Left ventricle myocardium inferior (tissue), 1 donor: Measurements from ENCODE around the gene EPHA8. TPM values are rescaled to one million over a fixed set of nuclear protein-coding genes. Genes with fewer than 3 reads are reported as not detected.

Experiments
- DNase-seq: peaks from one replicate; pipeline ENCODE4 v3.0.0-alpha.2; 2020
- H3K27ac ChIP-seq: fragments of 200-600 bp; replicated peaks from 2 replicates; pipeline ENCODE4 v1.8.0; 2021
- H3K27me3 ChIP-seq: fragments of 200-600 bp; 2 replicates; pipeline ENCODE4 v1.8.0; 2021; ENCODE audit warnings: low read depth
- H3K36me3 ChIP-seq: fragments of 200-600 bp; 2 replicates; pipeline ENCODE4 v1.8.0; 2021
- H3K4me1 ChIP-seq: fragments of 200-600 bp; 2 replicates; pipeline ENCODE4 v1.8.0; 2021
- H3K4me3 ChIP-seq: fragments of 200-600 bp; 2 replicates; pipeline ENCODE4 v1.8.0; 2021; ENCODE audit warnings: mild to moderate bottlenecking, moderate library complexity
- H3K9me3 ChIP-seq: fragments of 200-600 bp; replicated peaks from 2 replicates; pipeline ENCODE4 v1.8.0; 2021
- intact Hi-C: fragments of 100-400 bp; cut with micrococcal nuclease; formaldehyde crosslinking; loops from one replicate; pipeline ENCODE4 v1.11.0; 2022
- total RNA-seq: library from RNA; stranded (reverse); fragmentation: NEBNext Ultra II Directional; extraction: Animal tissue kit (Norgen Biotek cat#: 25700); gene quantifications from one replicate; pipeline ENCODE4 v1.2.1, GENCODE V29; 2021
- TF ChIP-seq, protein P1 (sequence below): fragments of 200-600 bp; IDR thresholded peaks from 2 replicates; pipeline ENCODE4 v1.8.0; 2021; ENCODE audit warnings: antibody characterized with exemption, mild to moderate bottlenecking, borderline replicate concordance
- donor health status: DM: no; HTN: yes; CAD: no; lungs with severe emphysema.

Gene EPHA8
- total RNA-seq, 1 donor from 2014 or later: not detected

DNA sequence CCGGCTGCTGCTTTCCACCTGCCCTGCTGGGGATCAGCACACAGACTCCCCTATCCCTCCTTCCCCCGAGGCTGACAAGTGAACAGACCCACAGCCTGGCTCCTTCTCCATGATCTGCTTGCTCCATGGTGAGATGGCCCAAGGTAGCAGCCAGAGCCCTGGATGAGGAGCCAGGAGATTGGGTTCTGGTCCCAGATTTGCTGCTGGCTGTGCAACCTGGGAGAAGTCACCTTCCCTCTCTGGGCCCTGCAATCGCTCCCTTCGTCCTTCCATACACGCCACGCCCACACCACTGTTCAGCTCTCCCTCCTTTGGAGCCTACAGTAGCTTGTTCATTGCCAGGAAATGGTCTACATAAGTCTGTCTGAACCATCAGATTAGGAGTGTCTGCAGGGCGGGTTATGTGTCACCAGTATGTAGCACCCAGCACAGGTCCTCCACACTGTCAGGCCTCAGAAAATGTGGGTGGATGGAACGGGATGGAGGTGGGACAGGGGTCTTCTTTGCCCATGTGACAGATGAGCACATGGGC is 9.2 kb upstream of the EPHA8 start:
- no peaks in the 10 kb centered on the region for H3K9me3 ChIP-seq
- H3K4me1 ChIP-seq: no peaks in the 10 kb centered on the region
- H3K27me3 ChIP-seq: peaks cover 99% of the 10 kb centered on the region
- no peaks in the 10 kb centered on the region for H3K36me3 ChIP-seq
- TF ChIP-seq, protein P1, sequence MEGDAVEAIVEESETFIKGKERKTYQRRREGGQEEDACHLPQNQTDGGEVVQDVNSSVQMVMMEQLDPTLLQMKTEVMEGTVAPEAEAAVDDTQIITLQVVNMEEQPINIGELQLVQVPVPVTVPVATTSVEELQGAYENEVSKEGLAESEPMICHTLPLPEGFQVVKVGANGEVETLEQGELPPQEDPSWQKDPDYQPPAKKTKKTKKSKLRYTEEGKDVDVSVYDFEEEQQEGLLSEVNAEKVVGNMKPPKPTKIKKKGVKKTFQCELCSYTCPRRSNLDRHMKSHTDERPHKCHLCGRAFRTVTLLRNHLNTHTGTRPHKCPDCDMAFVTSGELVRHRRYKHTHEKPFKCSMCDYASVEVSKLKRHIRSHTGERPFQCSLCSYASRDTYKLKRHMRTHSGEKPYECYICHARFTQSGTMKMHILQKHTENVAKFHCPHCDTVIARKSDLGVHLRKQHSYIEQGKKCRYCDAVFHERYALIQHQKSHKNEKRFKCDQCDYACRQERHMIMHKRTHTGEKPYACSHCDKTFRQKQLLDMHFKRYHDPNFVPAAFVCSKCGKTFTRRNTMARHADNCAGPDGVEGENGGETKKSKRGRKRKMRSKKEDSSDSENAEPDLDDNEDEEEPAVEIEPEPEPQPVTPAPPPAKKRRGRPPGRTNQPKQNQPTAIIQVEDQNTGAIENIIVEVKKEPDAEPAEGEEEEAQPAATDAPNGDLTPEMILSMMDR: no peak
- no peak for DNase-seq
- no peak overlapping the region for H3K27ac ChIP-seq
- intact Hi-C loops: no loop called here
- H3K4me3 ChIP-seq: no peak overlapping the region

- TF ChIP-seq, protein P1: no peak
- intact Hi-C loops: no loop called here
- H3K27ac ChIP-seq: no peak overlapping the region
- no peak overlapping the region for H3K4me3 ChIP-seq
- H3K9me3 ChIP-seq: no peaks in the 10 kb centered on the region
- DNase-seq: no peak
- peaks cover 99% of the 10 kb centered on the region for H3K27me3 ChIP-seq
- H3K4me1 ChIP-seq: no peaks in the 10 kb centered on the region
- no peaks in the 10 kb centered on the region for H3K36me3 ChIP-seq
These were observed 8.0 kb upstream of the EPHA8 start for GRCh38 chr1:22555371-22555656.

DNA sequence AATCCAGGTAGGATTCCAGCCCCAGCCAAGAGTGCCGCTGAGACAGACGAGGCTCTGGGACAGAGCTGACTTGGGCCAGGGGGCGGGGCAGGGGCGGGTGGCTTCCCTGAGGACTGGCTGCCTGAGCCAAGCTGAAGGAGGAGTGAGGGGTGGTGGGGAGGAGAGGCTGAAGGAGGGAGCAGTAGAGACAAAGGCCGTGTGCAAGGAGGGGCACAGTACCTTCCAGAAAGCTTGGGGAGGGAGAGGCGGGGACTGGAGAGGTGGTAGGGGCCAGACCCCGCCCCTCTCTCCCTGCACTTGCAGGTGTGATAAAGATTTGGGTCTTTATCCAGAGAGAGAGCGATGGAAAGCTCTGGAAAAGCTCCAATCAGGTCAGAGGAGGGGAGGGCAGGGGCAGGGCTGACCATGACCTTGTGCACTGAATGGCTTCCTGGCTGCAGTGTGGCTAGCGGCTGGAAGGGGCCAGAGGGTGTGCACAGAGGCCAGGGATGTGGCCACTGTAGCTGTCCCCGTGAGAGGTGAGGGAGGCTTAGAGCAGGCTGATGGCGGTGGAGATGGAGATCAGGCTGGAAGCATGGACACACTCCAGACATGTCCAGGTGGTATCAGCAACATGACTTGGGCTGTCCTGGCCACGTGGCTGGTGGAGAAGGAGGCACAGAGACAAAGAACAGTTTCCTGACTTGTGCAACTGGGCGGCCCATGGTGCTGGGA is 6.7 kb upstream of the EPHA8 start:
- Histone ChIP-seq H3K4me1 (no peaks in the 10 kb centered on the region), H3K27me3 (peaks cover 99% of the 10 kb centered on the region), H3K36me3 (no peaks in the 10 kb centered on the region), H3K27ac (no peak overlapping the region), H3K4me3 (no peak overlapping the region), H3K9me3 (no peaks in the 10 kb centered on the region)
- intact Hi-C loops: no loop called here
- TF ChIP-seq, protein P1: no peak
- no peak for DNase-seq

DNA sequence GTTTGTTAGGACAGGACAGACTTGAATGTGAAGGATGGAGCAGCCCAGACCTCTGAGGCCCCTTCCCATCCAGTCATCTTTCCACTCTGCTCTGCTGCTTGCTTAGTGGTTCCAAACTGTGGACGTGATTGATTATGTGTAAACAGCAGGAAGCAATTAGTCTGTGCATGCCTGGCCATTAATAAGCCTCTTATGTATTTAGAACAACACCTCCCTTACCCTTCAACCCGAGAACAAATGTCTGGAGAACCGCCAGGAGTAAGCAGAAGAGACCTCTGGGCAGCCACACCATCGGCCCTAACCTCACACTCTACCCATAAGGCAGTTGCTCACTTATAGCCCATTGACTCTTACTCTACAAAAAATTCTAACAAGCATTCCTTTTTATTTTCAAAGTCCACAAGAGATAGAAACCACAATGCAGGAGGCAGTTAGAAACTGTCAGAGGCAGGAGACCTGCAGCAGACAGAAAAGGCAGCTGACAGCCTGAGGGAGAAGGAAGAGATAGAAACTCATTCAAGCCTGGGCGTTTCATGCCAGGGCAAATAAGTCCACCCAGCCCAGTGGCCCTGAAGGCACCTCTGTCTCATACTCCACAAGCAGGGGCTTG is 5.8 kb upstream of the EPHA8 start:
- DNase-seq: no peak
- H3K4me1 ChIP-seq: no peaks in the 10 kb centered on the region
- H3K27me3 ChIP-seq: peaks cover 99% of the 10 kb centered on the region
- H3K9me3 ChIP-seq: no peaks in the 10 kb centered on the region
- no peak overlapping the region for H3K27ac ChIP-seq
- H3K36me3 ChIP-seq: no peaks in the 10 kb centered on the region
- TF ChIP-seq, protein P1: no peak
- H3K4me3 ChIP-seq: no peak overlapping the region
- intact Hi-C loops: no loop called here

DNA sequence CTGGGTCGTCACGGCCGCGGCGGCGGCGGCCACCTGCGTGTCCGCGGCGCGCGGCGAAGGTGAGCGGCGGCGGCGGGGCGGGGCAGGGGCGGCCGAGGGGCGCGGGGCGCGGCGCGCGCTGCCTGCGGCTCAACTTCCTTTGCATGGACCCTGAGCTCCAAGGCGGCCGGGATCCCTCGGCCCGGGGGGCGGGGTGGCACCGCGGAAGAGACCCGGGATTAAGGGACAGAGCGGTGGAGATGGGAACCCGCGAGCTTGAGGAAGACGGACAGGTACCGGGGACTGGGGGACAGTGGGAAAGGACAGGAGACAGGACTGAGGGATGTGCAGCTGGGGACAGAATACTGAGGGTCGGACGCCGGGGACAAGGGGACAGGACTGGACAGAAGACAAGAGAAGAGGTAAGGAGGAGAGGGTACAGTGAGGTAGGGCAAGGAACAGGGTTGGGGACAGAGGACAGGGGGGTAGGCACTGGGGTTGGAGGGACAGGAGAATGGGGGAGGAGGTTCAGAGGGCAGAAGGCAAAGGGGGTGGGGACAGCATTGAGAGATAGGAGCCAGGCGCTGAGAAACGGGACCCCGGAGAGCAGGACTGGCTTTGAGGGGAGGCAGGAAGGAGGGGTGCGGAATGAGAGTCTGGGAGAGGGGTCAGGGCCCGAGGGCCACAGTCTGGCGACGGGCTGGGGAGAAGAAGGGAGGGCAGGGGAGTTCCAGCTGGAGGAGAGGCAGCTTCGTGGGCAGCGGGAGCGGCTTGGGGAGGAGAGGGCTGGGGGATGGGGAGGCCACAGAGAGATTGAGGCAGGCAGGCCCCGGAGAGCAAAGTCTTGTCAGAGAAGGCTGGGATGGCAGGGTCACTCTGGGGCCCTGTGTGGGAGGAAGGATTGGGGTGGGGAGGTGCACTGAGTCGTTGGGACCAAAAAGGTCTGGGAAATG is 648 bp downstream of the EPHA8 start:
- intact Hi-C loops: no loop called here
- DNase-seq: no peak
- H3K36me3 ChIP-seq: no peaks in the 10 kb centered on the region
- H3K4me3 ChIP-seq: no peak overlapping the region
- H3K9me3 ChIP-seq: no peaks in the 10 kb centered on the region
- TF ChIP-seq, protein P1: no peak
- no peak overlapping the region for H3K27ac ChIP-seq
- no peaks in the 10 kb centered on the region for H3K4me1 ChIP-seq
- H3K27me3 ChIP-seq: peaks cover 89% of the 10 kb centered on the region
